ENCODE measurements around the gene NEK4. TPM values are rescaled to one million over a fixed set of nuclear protein-coding genes. Genes with fewer than 3 reads are reported as not detected.

Gene NEK4
- total RNA-seq, 4 donors from 2014 or later, result 16.4 to 25.6 (median 22.4) TPM

GRCh38 chr3:52685709-52686691 is 84.7 kb downstream of the NEK4 start, which contains the start of the genes GNL3 and PBRM1:
TSS of gene GNL3 (plus strand) at chr3:52686032. CDS start at chr3:52686093, 61 bp downstream.
TSS of gene PBRM1 (minus strand) at chr3:52685913.
- TF ChIP-seq CTCF (IDR thresholded peaks at IDR 0.05 in 4 of 5, conservative IDR thresholded peaks at IDR 0.05 in 1 of 5) (peak in 1 of 5 experiments; percentile 20), POLR2A (IDR thresholded peaks at IDR 0.05) (peak; percentile 89 to 91)
- peaks cover 31 to 42% of the 10 kb centered on the region in 2 donors for H3K4me1 ChIP-seq
- peak; percentile 96 to 98 for ATAC-seq
- in situ Hi-C loops (cut with MboI; ENCODE audit: low sequenced_read_pairs in 4 of 4), result no loop called here
- intact Hi-C loops (cut with DNase I; ENCODE audit: low total_unique reads), result loop anchor here (1.0 to 10.0 kb wide), 6 partner anchors 19 to 1209 kb away; partner anchors contain the start of genes GLT8D1, ITIH4, SELENOK and STIMATE
- H3K4me3 ChIP-seq, result peak within 1 kb of the TSS; percentile 85 to 94 (median 86)
- peak within 1 kb of the TSS; percentile 84 to 94 (median 92) for H3K27ac ChIP-seq
- H3K36me3 ChIP-seq, result peaks cover 0 to 50% of the 10 kb centered on the region in 2 donors
- DNase-seq, result peak; percentile 88 to 93
- H3K9me3 ChIP-seq, result no peaks in the 10 kb centered on the region
- no peaks in the 10 kb centered on the region for H3K27me3 ChIP-seq

- in situ Hi-C loops (cut with MboI; ENCODE audit: low sequenced_read_pairs in 4 of 4), result no loop called here
- Histone ChIP-seq H3K27me3 (no peaks in the 10 kb centered on the region), H3K4me1 (peaks cover 31 to 42% of the 10 kb centered on the region in 2 donors), H3K27ac (peak overlapping the region; percentile 84 to 94 (median 92)), H3K9me3 (no peaks in the 10 kb centered on the region), H3K4me3 (peak overlapping the region; percentile 61 to 87 (median 85)), H3K36me3 (peaks cover 0 to 50% of the 10 kb centered on the region in 2 donors)
- ATAC-seq (peak; percentile 89 to 93), DNase-seq (peak; percentile 55 to 80)
- intact Hi-C loops (cut with DNase I; ENCODE audit: low total_unique reads), result loop anchor here (1.0 to 10.0 kb wide), 6 partner anchors 20 to 1210 kb away; partner anchors contain the start of genes GLT8D1, ITIH4, SELENOK and STIMATE
- TF ChIP-seq CTCF (IDR thresholded peaks at IDR 0.05 in 4 of 5, conservative IDR thresholded peaks at IDR 0.05 in 1 of 5), result peak in 1 of 5 experiments; percentile 3
- no peak for TF ChIP-seq POLR2A (IDR thresholded peaks at IDR 0.05)
Observed at GRCh38 chr3:52685285-52685708, 85.4 kb downstream of the NEK4 start.

DNA sequence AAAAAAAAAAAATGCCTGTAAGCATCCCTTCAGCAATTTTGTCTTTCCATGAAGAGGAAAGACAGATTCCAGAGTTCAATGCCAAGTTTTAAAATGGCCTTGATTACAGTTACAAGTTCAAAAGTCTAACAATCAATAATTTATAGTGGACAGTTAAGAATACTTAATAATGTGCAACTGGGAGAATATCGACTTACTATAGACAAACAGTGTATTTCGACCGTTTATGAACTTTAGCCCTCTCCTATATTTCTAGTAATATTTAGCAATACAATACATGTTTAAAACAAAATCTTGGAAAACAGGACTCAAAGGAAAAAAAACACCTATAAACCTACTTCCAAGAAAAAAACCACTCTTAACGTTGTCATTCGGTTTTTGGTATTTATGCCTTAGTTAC is 86.6 kb downstream of the NEK4 start:
- H3K36me3 ChIP-seq, result peaks cover 0 to 50% of the 10 kb centered on the region in 2 donors
- H3K27me3 ChIP-seq, result no peaks in the 10 kb centered on the region
- intact Hi-C loops (cut with DNase I; ENCODE audit: low total_unique reads) (loop anchor here (2.0 to 10.0 kb wide), 2 partner anchors 147 to 1211 kb away; partner anchors contain the start of genes SELENOK and UQCC5), in situ Hi-C loops (cut with MboI; ENCODE audit: low sequenced_read_pairs in 4 of 4) (no loop called here)
- ATAC-seq (no peak), DNase-seq (no peak)
- peaks cover 31 to 51% of the 10 kb centered on the region in 2 donors for H3K4me1 ChIP-seq
- TF ChIP-seq POLR2A (IDR thresholded peaks at IDR 0.05), result no peak
- no peak for TF ChIP-seq CTCF (IDR thresholded peaks at IDR 0.05 in 4 of 5, conservative IDR thresholded peaks at IDR 0.05 in 1 of 5)
- peak overlapping the region in 1 of 4 donors; percentile 85 for H3K4me3 ChIP-seq
- H3K9me3 ChIP-seq, result no peaks in the 10 kb centered on the region
- peak overlapping the region; percentile 84 to 94 (median 92) for H3K27ac ChIP-seq

DNA sequence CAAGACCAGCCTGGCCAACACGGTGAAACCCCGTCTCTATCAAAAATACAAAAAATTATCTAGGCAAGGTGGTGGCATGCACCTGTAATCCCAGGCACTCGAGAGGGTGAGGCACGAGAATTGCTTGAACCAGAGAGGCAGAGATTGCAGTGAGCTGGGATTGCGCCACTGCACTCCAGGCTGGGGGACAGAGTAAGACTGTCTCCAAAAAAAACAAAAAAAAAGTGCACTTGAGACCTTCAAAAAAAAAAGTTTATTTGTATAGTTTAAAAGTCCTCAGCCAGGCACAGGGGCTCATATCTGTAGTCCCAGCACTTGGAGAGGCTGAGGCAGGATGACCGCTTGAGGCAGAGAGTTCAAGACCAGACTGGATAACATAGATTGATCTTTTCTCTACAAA is 87.1 kb downstream of the NEK4 start:
- Histone ChIP-seq H3K36me3 (peaks cover 0 to 50% of the 10 kb centered on the region in 2 donors), H3K4me3 (no peak overlapping the region), H3K27me3 (no peaks in the 10 kb centered on the region), H3K27ac (peak overlapping the region in 3 of 4 donors; percentile 92 to 94 (median 92)), H3K4me1 (peaks cover 31 to 55% of the 10 kb centered on the region in 2 donors), H3K9me3 (no peaks in the 10 kb centered on the region)
- DNase-seq (no peak), ATAC-seq (no peak)
- no peak for TF ChIP-seq CTCF (IDR thresholded peaks at IDR 0.05 in 4 of 5, conservative IDR thresholded peaks at IDR 0.05 in 1 of 5)
- no peak for TF ChIP-seq POLR2A (IDR thresholded peaks at IDR 0.05)
- in situ Hi-C loops (cut with MboI; ENCODE audit: low sequenced_read_pairs in 4 of 4), result no loop called here
- intact Hi-C loops (cut with DNase I; ENCODE audit: low total_unique reads), result loop anchor here (2.0 to 10.0 kb wide), 2 partner anchors 147 to 1211 kb away; partner anchors contain the start of genes SELENOK and UQCC5
